Activated gamma-delta T cell treated with anti-CD3 and anti-CD28 coated beads, Interleukin-2, amount 50 U/mL, for 16 hours (primary cell): ENCODE measurements around the gene BBLN.
"Not testable (repeated sequence)": the region's sequence is repeated elsewhere in the genome, so short reads cannot be mapped to it uniquely, and the experiment has no call there.

Experiments
- DNase-seq: peaks from one replicate; pipeline ENCODE4 v3.0.0-alpha.2; 2020; ENCODE audit warnings: low read depth

Gene BBLN

GRCh38 chr9:128163523-128164306, 3.6 kb downstream of the BBLN start:
- no peak for DNase-seq

GRCh38 chr9:128164307-128164885, 4.3 kb downstream of the BBLN start:
- DNase-seq, result no peak

- DNase-seq, result no peak
These were observed 6.1 kb downstream of the BBLN start for GRCh38 chr9:128166169-128166568.

- DNase-seq, result no peak
These were observed 7.1 kb downstream of the BBLN start for GRCh38 chr9:128167209-128167608.

GRCh38 chr9:128168731-128169308, 8.8 kb downstream of the BBLN start:
- DNase-seq, result no peak

GRCh38 chr9:128169492-128169891, 9.4 kb downstream of the BBLN start:
- no peak for DNase-seq

GRCh38 chr9:128169925-128170324, 9.9 kb downstream of the BBLN start:
- DNase-seq, result no peak

GRCh38 chr9:128174062-128174461, 14.0 kb downstream of the BBLN start:
- DNase-seq, result no peak

GRCh38 chr9:128175102-128175563, 15.1 kb downstream of the BBLN start:
- DNase-seq, result no peak

- DNase-seq, result no peak
These were observed 15.7 kb downstream of the BBLN start for GRCh38 chr9:128175726-128176125.

GRCh38 chr9:128178806-128179431, 18.9 kb downstream of the BBLN start:
- no peak for DNase-seq

GRCh38 chr9:128180001-128180400, 19.9 kb downstream of the BBLN start:
- DNase-seq, result no peak

GRCh38 chr9:128180447-128180846, 20.4 kb downstream of the BBLN start:
- DNase-seq, result no peak

- DNase-seq, result not testable (repeated sequence)
These were observed 21.4 kb downstream of the BBLN start for GRCh38 chr9:128181480-128181879.

GRCh38 chr9:128182893-128183588, 23.0 kb downstream of the BBLN start:
- DNase-seq, result no peak

- no peak for DNase-seq
These were observed 26.2 kb downstream of the BBLN start for GRCh38 chr9:128185979-128186965.

- no peak for DNase-seq
These were observed 27.3 kb downstream of the BBLN start for GRCh38 chr9:128187361-128187760.

- DNase-seq, result no peak
These were observed 28.1 kb downstream of the BBLN start for GRCh38 chr9:128188209-128188608.

- no peak for DNase-seq
These were observed 29.9 kb downstream of the BBLN start for GRCh38 chr9:128190013-128190412.

GRCh38 chr9:128190516-128191405, 30.7 kb downstream of the BBLN start:
- no peak for DNase-seq
